SU-DHL-6 (cell line): Measurements from ENCODE around the gene SLC33A1.

Experiments
- EZH2phosphoT487 ChIP-seq: fragments of 200-600 bp; sonication (generic), shearing (Covaris generic); conservative IDR thresholded peaks from 2 replicates; pipeline ENCODE4 v1.6.1; 2018; ENCODE audit warnings: mild to moderate bottlenecking, antibody characterized with exemption, low read length, moderate library complexity, mixed read lengths
- TF ChIP-seq, protein P1 (sequence below): fragments of 200-600 bp; sonication (generic); IDR thresholded peaks from one replicate; pipeline ENCODE4 v1.5.1; 2017; ENCODE audit warnings: antibody characterized with exemption, mild to moderate bottlenecking, low read length, moderate library complexity; ENCODE audit not compliant: insufficient read depth, poor library complexity, severe bottlenecking

DNA sequence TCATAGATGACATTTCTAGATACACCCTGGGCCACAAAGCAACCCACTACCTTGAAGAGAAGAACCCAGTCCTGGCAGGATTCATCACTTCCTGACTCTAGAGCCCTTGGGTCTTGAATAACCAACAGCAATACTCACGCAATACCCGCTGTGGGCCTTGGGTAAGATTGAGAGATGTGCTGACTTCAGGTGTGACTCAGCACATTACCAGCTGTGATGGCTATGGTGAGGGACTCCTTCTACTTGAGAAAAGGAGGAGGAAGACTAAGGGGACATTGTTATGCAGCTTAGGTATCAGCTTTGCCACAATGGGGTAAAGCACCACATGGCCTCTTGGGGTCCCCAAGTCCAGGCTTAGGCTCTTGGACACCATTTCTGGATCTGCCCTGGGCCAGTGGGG lies 63.0 kb downstream of the SLC33A1 start:
- TF ChIP-seq, protein P1, sequence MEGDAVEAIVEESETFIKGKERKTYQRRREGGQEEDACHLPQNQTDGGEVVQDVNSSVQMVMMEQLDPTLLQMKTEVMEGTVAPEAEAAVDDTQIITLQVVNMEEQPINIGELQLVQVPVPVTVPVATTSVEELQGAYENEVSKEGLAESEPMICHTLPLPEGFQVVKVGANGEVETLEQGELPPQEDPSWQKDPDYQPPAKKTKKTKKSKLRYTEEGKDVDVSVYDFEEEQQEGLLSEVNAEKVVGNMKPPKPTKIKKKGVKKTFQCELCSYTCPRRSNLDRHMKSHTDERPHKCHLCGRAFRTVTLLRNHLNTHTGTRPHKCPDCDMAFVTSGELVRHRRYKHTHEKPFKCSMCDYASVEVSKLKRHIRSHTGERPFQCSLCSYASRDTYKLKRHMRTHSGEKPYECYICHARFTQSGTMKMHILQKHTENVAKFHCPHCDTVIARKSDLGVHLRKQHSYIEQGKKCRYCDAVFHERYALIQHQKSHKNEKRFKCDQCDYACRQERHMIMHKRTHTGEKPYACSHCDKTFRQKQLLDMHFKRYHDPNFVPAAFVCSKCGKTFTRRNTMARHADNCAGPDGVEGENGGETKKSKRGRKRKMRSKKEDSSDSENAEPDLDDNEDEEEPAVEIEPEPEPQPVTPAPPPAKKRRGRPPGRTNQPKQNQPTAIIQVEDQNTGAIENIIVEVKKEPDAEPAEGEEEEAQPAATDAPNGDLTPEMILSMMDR = no peak
- no peak for TF ChIP-seq EZH2phosphoT487
